HCT116 (cell line): ENCODE data around the gene KRT86.

Experiments used
- CTCF ChIP-seq, 3 experiments: fragments of 200-600 bp in 1 of 3; sonication (generic) in 1 of 3; IDR thresholded peaks in 2 of 3; conservative IDR thresholded peaks in 1 of 3; 2 replicates each; pipeline ENCODE4 v1.5.1; 2012 to 2017; ENCODE audit warnings: low read depth in 2 of 3, low read length in 2 of 3, antibody characterized with exemption in 1 of 3, borderline replicate concordance in 1 of 3, control low read depth in 1 of 3, mild to moderate bottlenecking in 1 of 3, mixed read lengths in 1 of 3, mixed run types in 1 of 3, moderate library complexity in 1 of 3; ENCODE audit not compliant: insufficient read depth in 1 of 3
- POLR2A ChIP-seq: IDR thresholded peaks from 2 replicates; pipeline ENCODE4 v1.7.0; 2011; ENCODE audit warnings: borderline replicate concordance; ENCODE audit not compliant: insufficient read depth, insufficient read length; ENCODE audit errors: extremely low read depth
- TCF7L2 ChIP-seq: IDR thresholded peaks from 2 replicates; pipeline ENCODE4 v1.7.0; 2011; ENCODE audit warnings: borderline replicate concordance, inconsistent platforms; ENCODE audit not compliant: insufficient read depth, insufficient read length; ENCODE audit errors: extremely low read depth
- TF ChIP-seq, protein P1 (sequence below): IDR thresholded peaks from 2 replicates; pipeline ENCODE4 v1.6.1; 2012; ENCODE audit warnings: low read depth

DNA sequence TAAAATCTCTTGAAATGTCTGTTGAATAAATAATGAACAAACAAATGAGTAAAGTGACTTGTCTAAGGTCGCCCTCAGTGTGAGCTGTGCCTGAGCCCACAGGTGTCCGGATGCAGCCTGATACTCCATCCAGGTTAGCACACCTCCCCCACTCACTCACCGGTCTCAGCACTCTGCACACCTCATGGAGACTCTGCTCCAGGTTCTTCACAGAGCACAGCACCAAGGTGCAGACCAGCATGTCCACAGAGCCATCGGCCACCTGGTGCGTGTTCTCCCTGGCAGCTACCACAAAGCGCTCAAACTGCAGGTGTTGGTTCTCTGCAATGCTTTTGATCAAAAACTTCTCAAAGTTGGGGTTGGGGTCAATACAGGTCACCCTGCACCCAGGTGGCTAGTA, 45.5 kb upstream of the KRT86 start:
- no peak for TF ChIP-seq TCF7L2
- TF ChIP-seq CTCF (IDR thresholded peaks at IDR 0.05 in 2 of 3, conservative IDR thresholded peaks at IDR 0.05 in 1 of 3; ENCODE audit: borderline replicate concordance in 1 of 3, insufficient read depth in 1 of 3, low read depth in 2 of 3, low read length in 2 of 3), result no peak
- no peak for TF ChIP-seq POLR2A
- TF ChIP-seq, protein P1, sequence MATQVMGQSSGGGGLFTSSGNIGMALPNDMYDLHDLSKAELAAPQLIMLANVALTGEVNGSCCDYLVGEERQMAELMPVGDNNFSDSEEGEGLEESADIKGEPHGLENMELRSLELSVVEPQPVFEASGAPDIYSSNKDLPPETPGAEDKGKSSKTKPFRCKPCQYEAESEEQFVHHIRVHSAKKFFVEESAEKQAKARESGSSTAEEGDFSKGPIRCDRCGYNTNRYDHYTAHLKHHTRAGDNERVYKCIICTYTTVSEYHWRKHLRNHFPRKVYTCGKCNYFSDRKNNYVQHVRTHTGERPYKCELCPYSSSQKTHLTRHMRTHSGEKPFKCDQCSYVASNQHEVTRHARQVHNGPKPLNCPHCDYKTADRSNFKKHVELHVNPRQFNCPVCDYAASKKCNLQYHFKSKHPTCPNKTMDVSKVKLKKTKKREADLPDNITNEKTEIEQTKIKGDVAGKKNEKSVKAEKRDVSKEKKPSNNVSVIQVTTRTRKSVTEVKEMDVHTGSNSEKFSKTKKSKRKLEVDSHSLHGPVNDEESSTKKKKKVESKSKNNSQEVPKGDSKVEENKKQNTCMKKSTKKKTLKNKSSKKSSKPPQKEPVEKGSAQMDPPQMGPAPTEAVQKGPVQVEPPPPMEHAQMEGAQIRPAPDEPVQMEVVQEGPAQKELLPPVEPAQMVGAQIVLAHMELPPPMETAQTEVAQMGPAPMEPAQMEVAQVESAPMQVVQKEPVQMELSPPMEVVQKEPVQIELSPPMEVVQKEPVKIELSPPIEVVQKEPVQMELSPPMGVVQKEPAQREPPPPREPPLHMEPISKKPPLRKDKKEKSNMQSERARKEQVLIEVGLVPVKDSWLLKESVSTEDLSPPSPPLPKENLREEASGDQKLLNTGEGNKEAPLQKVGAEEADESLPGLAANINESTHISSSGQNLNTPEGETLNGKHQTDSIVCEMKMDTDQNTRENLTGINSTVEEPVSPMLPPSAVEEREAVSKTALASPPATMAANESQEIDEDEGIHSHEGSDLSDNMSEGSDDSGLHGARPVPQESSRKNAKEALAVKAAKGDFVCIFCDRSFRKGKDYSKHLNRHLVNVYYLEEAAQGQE, result no peak
